Measurements from ENCODE around the gene PCDHGA6. TPM values are rescaled to one million over a fixed set of nuclear protein-coding genes. Genes with fewer than 3 reads are reported as not detected.
"Not testable (repeated sequence)": the region's sequence is repeated elsewhere in the genome, so short reads cannot be mapped to it uniquely, and the experiment has no call there.

The PCDHGA6 gene
- total RNA-seq, 2 experiments from 2014 or later, result 0.08 to 0.11 TPM

DNA sequence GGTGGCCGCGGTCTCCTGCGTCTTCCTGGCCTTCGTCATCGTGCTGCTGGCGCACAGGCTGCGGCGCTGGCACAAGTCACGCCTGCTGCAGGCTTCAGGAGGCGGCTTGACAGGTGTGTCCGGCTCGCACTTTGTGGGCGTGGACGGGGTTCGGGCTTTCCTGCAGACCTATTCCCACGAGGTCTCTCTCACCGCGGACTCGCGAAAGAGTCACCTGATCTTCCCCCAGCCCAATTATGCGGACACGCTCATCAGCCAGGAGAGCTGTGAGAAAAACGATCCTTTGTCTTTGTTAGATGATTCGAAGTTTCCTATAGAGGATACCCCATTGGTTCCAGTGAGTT, 41.6 kb downstream of the PCDHGA6 start:
- POLR2A ChIA-PET, H3K4me3 Mint-ChIP-seq, H3K27ac Mint-ChIP-seq, ATAC-seq, DNase-seq: not testable (repeated sequence)
- H3K9me3 Mint-ChIP-seq (ENCODE audit: insufficient read depth), result peaks cover 20% of the 10 kb centered on the region
- CTCF ChIA-PET, result interaction anchor here (3.7 kb wide), 1 partner anchor 95 kb away, joined by 14 read pairs; the partner anchor contains the start of gene TAF7
- H3K36me3 Mint-ChIP-seq (ENCODE audit: low read depth), result peaks cover 22% of the 10 kb centered on the region
- H3K27me3 Mint-ChIP-seq (ENCODE audit: low read depth), result peaks cover 57% of the 10 kb centered on the region
- peaks cover 24% of the 10 kb centered on the region for H3K4me1 Mint-ChIP-seq (ENCODE audit: low read depth)

- H3K27ac Mint-ChIP-seq, result peak within 1 kb of the TSS; percentile 18
- peaks cover 30% of the 10 kb centered on the region for H3K4me1 Mint-ChIP-seq (ENCODE audit: low read depth)
- POLR2A ChIA-PET, result not testable (repeated sequence)
- CTCF ChIA-PET, result interaction anchor here (1.0 to 2.6 kb wide), 5 partner anchors 10 to 146 kb away, joined by 3 to 12 read pairs (median 8); partner anchors contain the start of genes PCDHGB6 and TAF7
- DNase-seq (peak; percentile 52), ATAC-seq (peak; percentile 64)
- peaks cover 27% of the 10 kb centered on the region for H3K9me3 Mint-ChIP-seq (ENCODE audit: insufficient read depth)
- peaks cover 71% of the 10 kb centered on the region for H3K27me3 Mint-ChIP-seq (ENCODE audit: low read depth)
- H3K36me3 Mint-ChIP-seq (ENCODE audit: low read depth), result peaks cover 35% of the 10 kb centered on the region
- peak within 1 kb of the TSS; percentile 23 for H3K4me3 Mint-ChIP-seq
Observed at GRCh38 chr5:141417494-141418172, 43.9 kb downstream of the PCDHGA6 start, which contains the start of gene PCDHGB7. Gene PCDHGB7, plus strand, starts transcription at chr5:141417677. Its CDS starts 183 bp downstream, at chr5:141417860.

- Mint-ChIP-seq H3K27ac (peak overlapping the region; percentile 3), H3K36me3 (ENCODE audit: low read depth) (peaks cover 33% of the 10 kb centered on the region), H3K4me1 (ENCODE audit: low read depth) (peaks cover 15% of the 10 kb centered on the region), H3K27me3 (ENCODE audit: low read depth) (peaks cover 68% of the 10 kb centered on the region), H3K9me3 (ENCODE audit: insufficient read depth) (peaks cover 24% of the 10 kb centered on the region), H3K4me3 (peak overlapping the region; percentile 13)
- no peak for ATAC-seq
- no peak for DNase-seq
- POLR2A ChIA-PET, result no interaction called here
- CTCF ChIA-PET, result interaction anchor here (0.9 to 2.9 kb wide), 9 partner anchors 11 to 138 kb away, joined by 3 to 28 read pairs (median 8); partner anchors contain the start of genes PCDHGA12, PCDHGB3 and PCDHGB6
Observed at GRCh38 chr5:141419074-141419880, 45.6 kb downstream of the PCDHGA6 start.

- H3K36me3 Mint-ChIP-seq (ENCODE audit: low read depth), result peaks cover 29% of the 10 kb centered on the region
- peaks cover 24% of the 10 kb centered on the region for H3K9me3 Mint-ChIP-seq (ENCODE audit: insufficient read depth)
- peaks cover 11% of the 10 kb centered on the region for H3K4me1 Mint-ChIP-seq (ENCODE audit: low read depth)
- ATAC-seq, result no peak
- peak within 1 kb of the TSS; percentile 35 for H3K27ac Mint-ChIP-seq
- ChIA-PET POLR2A (no interaction called here), CTCF (interaction anchor here (0.7 to 3.2 kb wide), 27 partner anchors 8 to 1376 kb away, joined by 3 to 28 read pairs (median 5); partner anchors contain the start of genes PCDHB10, PCDHB14, PCDHB15 and PCDHGA10)
- peak; percentile 53 for DNase-seq
- peaks cover 62% of the 10 kb centered on the region for H3K27me3 Mint-ChIP-seq (ENCODE audit: low read depth)
- peak within 1 kb of the TSS; percentile 69 for H3K4me3 Mint-ChIP-seq
Observed at GRCh38 chr5:141420855-141421488, 47.3 kb downstream of the PCDHGA6 start, which contains the start of gene PCDHGA11. Gene PCDHGA11, plus strand, starts transcription at chr5:141421051. Its CDS starts 177 bp downstream, at chr5:141421228.

- Mint-ChIP-seq H3K36me3 (ENCODE audit: low read depth) (peaks cover 29% of the 10 kb centered on the region), H3K4me3 (peak overlapping the region; percentile 69)
- ATAC-seq, result no peak
Observed at GRCh38 chr5:141421489-141421855, 47.8 kb downstream of the PCDHGA6 start.

GRCh38 chr5:141422742-141423291, 49.1 kb downstream of the PCDHGA6 start:
- Mint-ChIP-seq H3K4me3 (no peak overlapping the region), H3K36me3 (ENCODE audit: low read depth) (peaks cover 28% of the 10 kb centered on the region), H3K27ac (no peak overlapping the region), H3K27me3 (ENCODE audit: low read depth) (peaks cover 60% of the 10 kb centered on the region), H3K9me3 (ENCODE audit: insufficient read depth) (peaks cover 23% of the 10 kb centered on the region), H3K4me1 (ENCODE audit: low read depth) (peaks cover 8% of the 10 kb centered on the region)
- DNase-seq (no peak), ATAC-seq (no peak)
- ChIA-PET CTCF (interaction anchor here (1.3 to 3.2 kb wide), 4 partner anchors 7 to 141 kb away, joined by 3 to 26 read pairs (median 20); partner anchors contain the start of genes PCDHGA10 and PCDHGA12), POLR2A (no interaction called here)

More at GRCh38 chr5:141421489-141421855, 47.8 kb downstream of the PCDHGA6 start:
- H3K27ac Mint-ChIP-seq, result no peak overlapping the region
- H3K9me3 Mint-ChIP-seq (ENCODE audit: insufficient read depth), result peaks cover 24% of the 10 kb centered on the region
- ChIA-PET CTCF (interaction anchor here (0.7 to 3.2 kb wide), 25 partner anchors 9 to 1376 kb away, joined by 3 to 28 read pairs (median 5); partner anchors contain the start of genes PCDHB10, PCDHB14, PCDHB15 and PCDHGA10), POLR2A (no interaction called here)
- peaks cover 58% of the 10 kb centered on the region for H3K27me3 Mint-ChIP-seq (ENCODE audit: low read depth)
- H3K4me1 Mint-ChIP-seq (ENCODE audit: low read depth), result peaks cover 11% of the 10 kb centered on the region
- no peak for DNase-seq

DNA sequence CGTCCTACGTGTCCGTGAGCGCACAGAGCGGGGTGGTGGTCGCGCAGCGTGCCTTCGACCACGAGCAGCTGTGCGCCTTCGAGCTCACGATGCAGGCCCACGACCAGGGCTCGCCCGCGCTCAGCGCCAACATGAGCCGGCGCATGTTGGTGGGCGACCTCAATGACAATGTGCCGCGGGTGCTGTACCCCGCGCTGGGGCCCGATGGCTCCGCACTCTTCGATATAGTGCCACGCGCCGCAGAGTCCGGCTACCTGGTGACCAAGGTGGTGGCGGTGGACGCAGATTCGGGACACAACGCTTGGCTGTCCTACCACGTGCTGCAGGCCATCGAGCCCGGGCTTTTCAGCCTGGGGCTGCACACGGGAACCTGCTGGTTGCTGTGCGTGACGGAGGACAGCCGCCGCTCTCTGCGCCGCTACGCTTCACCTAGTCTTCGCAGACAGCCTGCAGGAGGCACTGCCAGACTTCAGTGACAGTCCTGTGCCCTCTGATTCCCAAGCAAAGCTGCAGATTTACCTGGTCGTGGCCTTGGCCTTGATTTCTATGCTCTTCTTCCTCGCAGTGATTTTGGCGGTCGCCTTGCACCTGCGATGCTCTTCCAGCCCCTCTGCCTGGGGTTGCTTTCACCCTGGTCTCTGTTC, 54.2 kb downstream of the PCDHGA6 start:
- ChIA-PET POLR2A (no interaction called here), CTCF (interaction anchor here (0.8 to 1.5 kb wide), 3 partner anchors 85 to 136 kb away, joined by 3 to 4 read pairs (median 3); no protein-coding TSS in a partner anchor)
- no peak overlapping the region for H3K4me3 Mint-ChIP-seq
- DNase-seq, result no peak
- peaks cover 29% of the 10 kb centered on the region for H3K9me3 Mint-ChIP-seq (ENCODE audit: insufficient read depth)
- no peak overlapping the region for H3K27ac Mint-ChIP-seq
- peaks cover 20% of the 10 kb centered on the region for H3K36me3 Mint-ChIP-seq (ENCODE audit: low read depth)
- H3K4me1 Mint-ChIP-seq (ENCODE audit: low read depth), result peaks cover 18% of the 10 kb centered on the region
- peaks cover 51% of the 10 kb centered on the region for H3K27me3 Mint-ChIP-seq (ENCODE audit: low read depth)
- ATAC-seq, result no peak

Other genes starting within 250 kb of the PCDHGA6 start
- not detected for gene PCDHB5, start 238.7 kb upstream of the PCDHGA6 start, total RNA-seq
- gene PCDHB6, start 223.8 kb upstream of the PCDHGA6 start, total RNA-seq, result not detected
- not detected for gene PCDHB7, start 201.2 kb upstream of the PCDHGA6 start, total RNA-seq
- gene PCDHB8, start 196.1 kb upstream of the PCDHGA6 start, total RNA-seq, result not detected
- gene PCDHB16, start 191.5 kb upstream of the PCDHGA6 start, total RNA-seq, result not detected
- gene PCDHB9, start 186.7 kb upstream of the PCDHGA6 start, total RNA-seq, result not detected
- not detected for gene PCDHB10, start 181.5 kb upstream of the PCDHGA6 start, total RNA-seq
- gene PCDHB11, start 174.3 kb upstream of the PCDHGA6 start, total RNA-seq, result not detected
- gene PCDHB12, start 165.2 kb upstream of the PCDHGA6 start, total RNA-seq, result not detected
- gene PCDHB13, start 160.0 kb upstream of the PCDHGA6 start, total RNA-seq, result not detected
- gene PCDHB14, start 150.5 kb upstream of the PCDHGA6 start, total RNA-seq, result not detected
- not detected for gene PCDHB15, start 128.5 kb upstream of the PCDHGA6 start, total RNA-seq
- under 1 TPM; 0.39 to 0.84 TPM for gene SLC25A2, start 69.8 kb upstream of the PCDHGA6 start, total RNA-seq
- 10 to 100 TPM; 65.5 to 67.0 TPM for gene TAF7, start 53.1 kb upstream of the PCDHGA6 start, total RNA-seq
- not detected for gene PCDHGA1, start 43.4 kb upstream of the PCDHGA6 start, total RNA-seq
- gene PCDHGA2, start 35.1 kb upstream of the PCDHGA6 start, total RNA-seq, result not detected
- not detected for gene PCDHGA3, start 30.1 kb upstream of the PCDHGA6 start, total RNA-seq
- not detected for gene PCDHGB1, start 23.8 kb upstream of the PCDHGA6 start, total RNA-seq
- under 1 TPM in 1 of 2 experiments, not detected in 1; 0.10 TPM for gene PCDHGA4, start 18.9 kb upstream of the PCDHGA6 start, total RNA-seq
- under 1 TPM; 0.13 TPM for gene PCDHGB2, start 13.9 kb upstream of the PCDHGA6 start, total RNA-seq
- under 1 TPM; 0.05 to 0.11 TPM for gene PCDHGA5, start 9.7 kb upstream of the PCDHGA6 start, total RNA-seq
- under 1 TPM; 0.16 to 0.26 TPM for gene PCDHGB3, start 3.6 kb upstream of the PCDHGA6 start, total RNA-seq
- not detected for gene PCDHGA7, start 8.9 kb downstream of the PCDHGA6 start, total RNA-seq
- gene PCDHGB4, start 13.8 kb downstream of the PCDHGA6 start, total RNA-seq, result not detected
- not detected for gene PCDHGA8, start 18.7 kb downstream of the PCDHGA6 start, total RNA-seq
- gene PCDHGB5, start 24.1 kb downstream of the PCDHGA6 start, total RNA-seq, result under 1 TPM in 1 of 2 experiments, not detected in 1; 0.16 TPM
- under 1 TPM in 1 of 2 experiments, not detected in 1; 0.08 TPM for gene PCDHGA9, start 28.9 kb downstream of the PCDHGA6 start, total RNA-seq
- not detected for gene PCDHGB6, start 34.1 kb downstream of the PCDHGA6 start, total RNA-seq
- gene PCDHGA10, start 39.1 kb downstream of the PCDHGA6 start, total RNA-seq, result not detected
- not detected for gene PCDHGB7, start 43.8 kb downstream of the PCDHGA6 start, total RNA-seq
- under 1 TPM in 1 of 2 experiments, not detected in 1; 0.05 TPM for gene PCDHGA11, start 47.2 kb downstream of the PCDHGA6 start, total RNA-seq
- gene PCDHGA12, start 56.6 kb downstream of the PCDHGA6 start, total RNA-seq, result not detected
- not detected for gene PCDHGC3, start 102.1 kb downstream of the PCDHGA6 start, total RNA-seq
- not detected for gene PCDHGC4, start 111.1 kb downstream of the PCDHGA6 start, total RNA-seq
- not detected for gene PCDHGC5, start 115.2 kb downstream of the PCDHGA6 start, total RNA-seq
- gene DIAPH1, start 245.1 kb downstream of the PCDHGA6 start, total RNA-seq, result 100 to 1,000 TPM; 281 to 286 TPM